HUES64 (cell line): ENCODE data around the gene MEF2C.
A peak's percentile ranks its signal among the peaks of the same experiment; 100 is the strongest.

Experiments used
- H3K27ac ChIP-seq: 2 replicates; pipeline ENCODE4 v1.7.0; 2013; ENCODE audit warnings: low read depth, low read length, inconsistent platforms
- H3K27me3 ChIP-seq: 2 replicates; pipeline ENCODE4 v1.6.1; 2013; ENCODE audit warnings: mild to moderate bottlenecking, low read length; ENCODE audit not compliant: insufficient read depth
- H3K36me3 ChIP-seq: 2 replicates; pipeline ENCODE4 v1.6.1; 2013; ENCODE audit warnings: mild to moderate bottlenecking, low read length; ENCODE audit not compliant: insufficient read depth
- H3K4me1 ChIP-seq: 2 replicates; pipeline ENCODE4 v1.6.1; 2013; ENCODE audit warnings: mild to moderate bottlenecking, low read length, moderate library complexity; ENCODE audit not compliant: insufficient read depth
- H3K4me3 ChIP-seq: 2 replicates; pipeline ENCODE4 v1.5.1; 2013; ENCODE audit warnings: mild to moderate bottlenecking, low read length, moderate library complexity
- H3K9ac ChIP-seq: 2 replicates; pipeline ENCODE4 v1.6.1; 2013; ENCODE audit warnings: mild to moderate bottlenecking, low read depth, low read length
- H3K9me3 ChIP-seq: 2 replicates; pipeline ENCODE4 v1.6.1; 2013; ENCODE audit warnings: low read depth, low read length; ENCODE audit not compliant: insufficient read depth
- WGBS: fragments of 150-250, 120-280 bp; methylation state at CpG from one replicate; pipeline ENCODE4 v1.1.7; 2013; ENCODE audit warnings: missing lambda C conversion rate; 5-methylcytosine and 5-hydroxymethylcytosine counted together

The MEF2C gene

GRCh38 chr5:88667496-88668201, 215.3 kb downstream of the MEF2C start:
- peak overlapping the region; percentile 79; the same call in 1 of the 2 replicates for H3K27ac ChIP-seq
- peak overlapping the region; percentile 42 for H3K4me3 ChIP-seq
- H3K9ac ChIP-seq: no peak overlapping the region
- H3K4me1 ChIP-seq: peaks cover 84% of the 10 kb centered on the region
- WGBS: 2% methylated on average over 23 of the region's 23 CpGs
- H3K9me3 ChIP-seq: no peaks in the 10 kb centered on the region
- peaks cover 100% of the 10 kb centered on the region for H3K27me3 ChIP-seq
- H3K36me3 ChIP-seq: no peaks in the 10 kb centered on the region
